GM18519 (cell line): Measurements from ENCODE around the gene BLVRA.
"Not testable (repeated sequence)": the region's sequence is repeated elsewhere in the genome, so short reads cannot be mapped to it uniquely, and the experiment has no call there.

ENCODE experiments used
- ATAC-seq: cut with Tn5 transposase; IDR thresholded peaks from one replicate; pipeline ENCODE4 v1.9.1; 2021; ENCODE audit warnings: mild to moderate bottlenecking, moderate library complexity; ENCODE audit not compliant: unreplicated experiment, low FRiP score

Gene BLVRA

GRCh38 chr7:43767311-43767710 is 8.8 kb downstream of the BLVRA start:
- no peak for ATAC-seq

- no peak for ATAC-seq
Measured at GRCh38 chr7:43768201-43768886, 9.9 kb downstream of the BLVRA start.

- ATAC-seq = no peak
Measured at GRCh38 chr7:43768887-43769272, 10.4 kb downstream of the BLVRA start.

GRCh38 chr7:43769281-43769680 is 10.8 kb downstream of the BLVRA start:
- no peak for ATAC-seq

- ATAC-seq = no peak
Measured at GRCh38 chr7:43769791-43770465, 11.4 kb downstream of the BLVRA start.

- ATAC-seq = no peak
Measured at GRCh38 chr7:43771128-43771527, 12.6 kb downstream of the BLVRA start.

- no peak for ATAC-seq
Measured at GRCh38 chr7:43771573-43771972, 13.1 kb downstream of the BLVRA start.

GRCh38 chr7:43773268-43773667 is 14.8 kb downstream of the BLVRA start:
- not testable (repeated sequence) for ATAC-seq

GRCh38 chr7:43775255-43775654 is 16.8 kb downstream of the BLVRA start:
- ATAC-seq = not testable (repeated sequence)

GRCh38 chr7:43778293-43779044 is 20.0 kb downstream of the BLVRA start:
- not testable (repeated sequence) for ATAC-seq

- no peak for ATAC-seq
Measured at GRCh38 chr7:43779045-43779812, 20.7 kb downstream of the BLVRA start.

GRCh38 chr7:43781726-43782607 is 23.5 kb downstream of the BLVRA start:
- ATAC-seq = no peak

GRCh38 chr7:43782768-43783555 is 24.5 kb downstream of the BLVRA start:
- no peak for ATAC-seq

- no peak for ATAC-seq
Measured at GRCh38 chr7:43784030-43784584, 25.6 kb downstream of the BLVRA start.

GRCh38 chr7:43784585-43785087 is 26.2 kb downstream of the BLVRA start:
- ATAC-seq = peak; percentile 91

GRCh38 chr7:43785420-43785819 is 26.9 kb downstream of the BLVRA start:
- ATAC-seq = no peak

GRCh38 chr7:43787771-43788170 is 29.3 kb downstream of the BLVRA start:
- ATAC-seq = no peak

- no peak for ATAC-seq
Measured at GRCh38 chr7:43790006-43790405, 31.5 kb downstream of the BLVRA start.
